D721Med (cell line): ENCODE measurements around the gene FILIP1.

Source experiments
- DNase-seq: peaks from one replicate; pipeline ENCODE4 v3.0.0; 2011; ENCODE audit warnings: low spot score; ENCODE audit not compliant: insufficient read length
- FAIRE-seq: peaks from 2 replicates; lab custom pipeline; 2011; peaks lifted over from hg19 to GRCh38; lab: Jason Lieb, UNC
- TF ChIP-seq, protein P1 (sequence below): IDR thresholded peaks from 2 replicates; pipeline ENCODE4 v1.5.1; 2012; ENCODE audit warnings: mild to moderate bottlenecking, control low read depth; ENCODE audit not compliant: insufficient read depth; ENCODE audit errors: missing control alignments

Gene FILIP1

DNA sequence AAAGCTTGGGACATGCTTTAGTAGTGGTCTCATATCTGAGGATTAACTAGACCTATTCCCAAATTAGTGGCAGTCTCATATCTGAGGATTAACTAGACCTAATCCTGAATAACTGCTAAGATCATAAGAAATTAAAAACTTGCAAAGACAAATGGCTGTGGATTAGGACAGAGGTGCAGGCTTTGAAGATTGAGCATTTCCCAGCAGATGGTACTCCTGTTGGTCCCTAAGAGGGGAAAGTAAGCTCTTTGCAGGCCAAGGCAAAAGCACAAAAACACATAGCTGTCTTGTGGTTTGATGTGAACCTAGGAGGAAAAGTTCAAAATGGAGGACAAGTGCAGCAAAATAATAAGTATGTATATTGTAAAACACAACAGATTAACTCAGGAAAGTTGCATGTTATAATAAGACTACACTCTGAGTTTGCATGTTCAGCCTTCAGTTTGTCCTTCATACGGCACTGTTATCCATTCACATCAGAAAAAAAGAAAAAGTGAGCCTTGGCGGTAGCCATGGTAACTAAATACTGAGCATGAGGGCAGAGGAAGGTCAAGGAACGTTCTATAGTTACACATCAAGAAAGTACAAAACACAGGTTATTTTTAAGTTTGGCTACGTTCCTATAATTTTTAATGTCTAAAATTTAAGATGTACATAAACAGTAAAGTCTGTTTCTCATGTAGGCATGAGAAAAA, 62.8 kb downstream of the FILIP1 start:
- DNase-seq (peak; percentile 25), FAIRE-seq (peak; percentile 96)
- TF ChIP-seq, protein P1, sequence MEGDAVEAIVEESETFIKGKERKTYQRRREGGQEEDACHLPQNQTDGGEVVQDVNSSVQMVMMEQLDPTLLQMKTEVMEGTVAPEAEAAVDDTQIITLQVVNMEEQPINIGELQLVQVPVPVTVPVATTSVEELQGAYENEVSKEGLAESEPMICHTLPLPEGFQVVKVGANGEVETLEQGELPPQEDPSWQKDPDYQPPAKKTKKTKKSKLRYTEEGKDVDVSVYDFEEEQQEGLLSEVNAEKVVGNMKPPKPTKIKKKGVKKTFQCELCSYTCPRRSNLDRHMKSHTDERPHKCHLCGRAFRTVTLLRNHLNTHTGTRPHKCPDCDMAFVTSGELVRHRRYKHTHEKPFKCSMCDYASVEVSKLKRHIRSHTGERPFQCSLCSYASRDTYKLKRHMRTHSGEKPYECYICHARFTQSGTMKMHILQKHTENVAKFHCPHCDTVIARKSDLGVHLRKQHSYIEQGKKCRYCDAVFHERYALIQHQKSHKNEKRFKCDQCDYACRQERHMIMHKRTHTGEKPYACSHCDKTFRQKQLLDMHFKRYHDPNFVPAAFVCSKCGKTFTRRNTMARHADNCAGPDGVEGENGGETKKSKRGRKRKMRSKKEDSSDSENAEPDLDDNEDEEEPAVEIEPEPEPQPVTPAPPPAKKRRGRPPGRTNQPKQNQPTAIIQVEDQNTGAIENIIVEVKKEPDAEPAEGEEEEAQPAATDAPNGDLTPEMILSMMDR, result no peak

DNA sequence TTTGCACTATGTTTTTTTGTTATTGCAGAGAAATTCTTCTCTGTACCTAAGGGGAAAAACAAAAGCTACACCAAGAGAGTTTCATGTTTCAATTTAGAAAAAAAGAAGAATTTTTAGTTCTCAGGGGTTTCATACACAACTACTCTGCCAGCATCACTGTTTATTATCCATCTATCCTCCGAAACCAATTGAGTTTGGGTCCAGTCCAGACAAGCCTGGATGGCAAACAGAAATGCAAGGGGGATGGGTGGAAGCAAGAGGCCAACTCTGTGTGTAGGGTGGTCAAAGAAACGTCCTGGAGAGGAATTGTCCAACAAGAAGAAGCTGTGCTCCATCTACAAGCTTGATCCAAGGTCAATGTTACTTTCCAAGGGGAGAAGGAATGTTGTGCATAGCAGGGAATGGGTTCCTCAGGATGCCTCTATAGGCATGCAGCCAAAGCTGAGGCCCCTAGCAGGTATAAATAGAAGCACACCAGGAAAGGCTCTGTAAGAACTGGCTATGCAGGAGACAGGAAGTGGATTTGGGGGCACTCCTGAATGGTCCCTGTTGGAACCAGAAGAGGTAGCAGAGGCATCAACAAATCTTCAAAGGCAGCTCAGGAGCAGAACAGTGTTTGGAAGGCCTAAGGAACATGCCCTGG, 64.4 kb downstream of the FILIP1 start:
- TF ChIP-seq, protein P1, result no peak
- DNase-seq, result no peak
- FAIRE-seq, result no peak

DNA sequence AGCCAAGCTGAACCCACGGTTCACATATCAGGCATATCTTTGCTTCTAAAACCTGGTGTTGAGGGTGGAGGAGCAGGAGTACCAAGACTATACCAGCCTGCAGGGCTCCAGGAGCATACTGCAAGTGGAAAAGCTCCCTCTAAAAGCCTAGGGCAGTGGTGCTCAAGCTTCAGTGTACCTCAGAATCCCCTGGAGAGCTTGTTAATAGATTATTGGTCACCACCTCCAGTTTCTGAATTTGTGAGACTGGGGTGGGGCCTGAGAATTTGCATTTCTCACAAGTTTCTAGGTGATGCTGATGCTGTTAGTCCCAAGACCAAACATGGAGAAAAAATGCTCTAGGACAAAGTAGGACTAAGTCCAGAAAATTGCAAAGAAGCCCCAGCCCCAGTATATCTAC, 65.4 kb downstream of the FILIP1 start:
- TF ChIP-seq, protein P1, result no peak
- no peak for DNase-seq
- FAIRE-seq, result no peak

DNA sequence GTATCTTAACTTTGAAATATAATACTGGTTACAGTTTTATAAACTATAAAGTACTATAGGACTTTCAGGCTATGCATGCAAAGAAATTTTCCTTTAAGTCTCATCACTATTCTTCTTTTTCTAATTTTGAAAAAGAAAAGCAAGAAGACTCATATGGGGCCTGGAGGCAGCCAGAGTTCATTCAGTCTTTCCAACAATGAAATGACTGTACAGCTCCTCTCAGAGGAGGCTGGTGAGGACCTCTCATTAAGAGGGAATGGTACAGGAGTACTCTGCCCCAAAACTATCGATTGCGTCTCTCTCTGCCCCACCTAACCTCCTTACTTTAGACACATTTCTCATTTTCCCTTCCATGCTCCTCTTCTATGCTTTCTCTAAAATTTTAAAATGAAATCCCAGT, 66.3 kb downstream of the FILIP1 start:
- TF ChIP-seq, protein P1, result no peak
- FAIRE-seq (no peak), DNase-seq (no peak)

DNA sequence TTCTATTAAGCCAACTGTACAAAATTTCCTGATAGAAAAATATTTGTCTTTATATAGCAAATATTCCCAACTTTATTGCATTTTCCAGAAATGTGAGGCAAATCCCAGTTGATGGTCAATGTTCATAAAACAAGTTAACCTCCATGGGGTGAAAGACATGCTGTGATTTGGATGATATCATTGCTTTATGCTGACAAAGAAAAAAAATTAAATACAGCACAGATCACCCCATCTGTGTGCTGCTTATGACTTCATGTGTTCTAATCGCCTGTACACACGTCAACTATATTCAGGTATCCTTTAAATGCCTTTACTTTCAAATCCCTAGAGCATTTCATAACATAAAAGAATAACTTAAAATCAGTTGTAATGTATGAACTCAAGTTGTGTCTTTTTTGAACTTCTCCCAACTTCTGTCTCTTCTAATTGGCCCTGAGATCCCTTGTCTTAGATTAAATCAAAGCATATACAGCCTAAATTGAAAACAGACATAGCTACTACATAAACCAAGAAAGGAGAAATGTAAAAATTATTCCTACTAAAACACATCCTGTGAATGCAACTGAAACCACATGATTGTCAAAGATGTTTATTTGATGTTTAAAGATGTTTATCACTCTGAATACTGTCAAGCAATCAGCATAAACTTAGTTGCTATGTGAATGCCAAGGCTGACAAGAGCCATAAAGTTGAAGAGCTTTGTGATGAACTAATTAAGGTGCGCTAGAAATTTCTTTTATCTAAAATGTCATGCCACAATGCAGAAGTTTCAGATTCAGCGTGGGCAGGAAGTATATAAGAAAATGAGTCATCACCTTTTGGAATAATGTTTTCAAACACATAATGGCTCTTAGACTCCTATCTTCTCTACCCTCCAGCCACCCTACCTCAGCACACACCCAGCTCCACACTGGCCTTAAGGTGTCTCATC, 68.7 kb downstream of the FILIP1 start:
- FAIRE-seq (no peak), DNase-seq (no peak)
- TF ChIP-seq, protein P1, result no peak

DNA sequence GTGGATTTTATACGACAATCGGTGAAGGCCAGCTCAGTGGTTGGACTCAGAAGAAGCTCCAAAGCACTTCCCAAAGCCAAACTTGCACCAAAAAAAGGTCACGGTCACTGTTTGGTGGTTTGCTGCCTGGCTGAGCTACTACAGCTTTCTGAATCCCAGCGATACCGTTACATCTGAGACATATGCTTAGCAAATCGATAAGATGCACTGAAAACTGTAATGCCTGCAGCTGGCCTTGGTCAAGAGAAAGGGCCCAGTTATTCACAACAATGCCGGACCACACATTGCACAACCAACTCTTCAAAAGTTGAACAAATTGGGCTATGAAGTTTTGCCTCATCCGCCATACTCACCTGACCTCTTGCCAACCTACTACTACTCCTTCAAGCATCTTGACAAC, 70.2 kb downstream of the FILIP1 start:
- DNase-seq (no peak), FAIRE-seq (no peak)
- TF ChIP-seq, protein P1, result no peak
